MV-4-11 (cell line): ENCODE measurements around the gene VPREB3.

Experiments used
- DNase-seq: peaks from one replicate; lab custom pipeline; 2025; lab: John Stamatoyannopoulos, UW

Gene VPREB3

GRCh38 chr22:23782703-23783102, 28.5 kb upstream of the VPREB3 start:
- DNase-seq, result no peak

GRCh38 chr22:23782252-23782651, 28.0 kb upstream of the VPREB3 start:
- no peak for DNase-seq

- no peak for DNase-seq
Observed at GRCh38 chr22:23781511-23782183, 27.4 kb upstream of the VPREB3 start.

- no peak for DNase-seq
Observed at GRCh38 chr22:23781065-23781464, 26.8 kb upstream of the VPREB3 start.

- DNase-seq, result no peak
Observed at GRCh38 chr22:23780146-23780748, 26.0 kb upstream of the VPREB3 start.

GRCh38 chr22:23779731-23780130, 25.5 kb upstream of the VPREB3 start:
- no peak for DNase-seq

GRCh38 chr22:23779083-23779482, 24.9 kb upstream of the VPREB3 start:
- DNase-seq, result no peak

GRCh38 chr22:23778577-23778900, 24.3 kb upstream of the VPREB3 start:
- DNase-seq, result no peak

- no peak for DNase-seq
Observed at GRCh38 chr22:23777776-23778576, 23.8 kb upstream of the VPREB3 start.

GRCh38 chr22:23775779-23776375, 21.7 kb upstream of the VPREB3 start:
- no peak for DNase-seq

GRCh38 chr22:23774922-23775436, 20.8 kb upstream of the VPREB3 start:
- no peak for DNase-seq

- no peak for DNase-seq
Observed at GRCh38 chr22:23774114-23774921, 20.1 kb upstream of the VPREB3 start.

- no peak for DNase-seq
Observed at GRCh38 chr22:23773483-23774113, 19.4 kb upstream of the VPREB3 start.

GRCh38 chr22:23772649-23773473, 18.6 kb upstream of the VPREB3 start, which contains the start of gene MMP11:
TSS of gene MMP11 (plus strand) at chr22:23772849. CDS start at chr22:23772871, 22 bp downstream.
- DNase-seq, result no peak

- no peak for DNase-seq
Observed at GRCh38 chr22:23772315-23772648, 18.1 kb upstream of the VPREB3 start.

GRCh38 chr22:23769321-23769965, 15.2 kb upstream of the VPREB3 start:
- no peak for DNase-seq

GRCh38 chr22:23767673-23768548, 13.7 kb upstream of the VPREB3 start, which contains the start of gene CHCHD10:
TSS of gene CHCHD10 (minus strand) at chr22:23767972. CDS start at chr22:23767874, 98 bp downstream.
- peak; percentile 66 for DNase-seq

- no peak for DNase-seq
Observed at GRCh38 chr22:23767303-23767672, 13.1 kb upstream of the VPREB3 start.
